Mucosa of descending colon (tissue), 3 donors: ENCODE data around the gene LGI2. TPM values are rescaled to one million over a fixed set of nuclear protein-coding genes. Genes with fewer than 3 reads are reported as not detected.

Experiments used
- ATAC-seq: fragments of 200-7000 bp; cut with Tn5 transposase; one replicate; pipeline ENCODE4 v1.9.1; 2020; ENCODE audit warnings: mild to moderate bottlenecking, moderate library complexity
- DNase-seq, 3 donors: peaks; one replicate each; pipeline ENCODE4 v3.0.0-alpha.2; 2020
- H3K36me3 ChIP-seq: fragments of 200-600 bp; one replicate; pipeline ENCODE4 v1.8.0; 2021; ENCODE audit warnings: low read depth, mild to moderate bottlenecking
- H3K4me1 ChIP-seq: fragments of 200-600 bp; one replicate; pipeline ENCODE4 v1.8.0; 2021; ENCODE audit warnings: low read depth, mild to moderate bottlenecking
- H3K4me3 ChIP-seq: fragments of 200-600 bp; one replicate; pipeline ENCODE4 v1.8.0; 2021; ENCODE audit warnings: mild to moderate bottlenecking
- H3K9me3 ChIP-seq: fragments of 200-600 bp; one replicate; pipeline ENCODE4 v1.8.0; 2021; ENCODE audit warnings: mild to moderate bottlenecking
- intact Hi-C, 2 donors: fragments of 100-400 bp; cut with DNase I in 1 of 2; cut with micrococcal nuclease in 1 of 2; formaldehyde crosslinking; loops; one replicate each; pipeline versions ENCODE4 v1.11.0 to v1.11.1; 2022; cut with DNase I, micrococcal nuclease
- total RNA-seq, 3 donors: library from RNA; stranded (reverse); fragmentation: NEBNext Ultra II Directional in 2 of 3; extraction: Animal tissue kit (Norgen Biotek cat#: 25700) in 2 of 3; gene quantifications; one replicate each; pipeline versions ENCODE4 v1.2.1 to v1.2.4, GENCODE V29; 2021 to 2023
- TF ChIP-seq, protein P1 (sequence below): fragments of 200-600 bp; IDR thresholded peaks from one replicate; pipeline ENCODE4 v1.8.0; 2022; ENCODE audit warnings: antibody characterized with exemption, mild to moderate bottlenecking
- donor health status: DM: no; HTN: no; CAD: no; lungs with moderate emphysema.
- donor health status: DM: no; HTN: no; CAD: no.
- donor health status: DM: no; HTN: yes; CAD: no.

The LGI2 gene
- total RNA-seq, 3 donors from 2014 or later, result 0.43 to 2.5 (median 0.53) TPM

DNA sequence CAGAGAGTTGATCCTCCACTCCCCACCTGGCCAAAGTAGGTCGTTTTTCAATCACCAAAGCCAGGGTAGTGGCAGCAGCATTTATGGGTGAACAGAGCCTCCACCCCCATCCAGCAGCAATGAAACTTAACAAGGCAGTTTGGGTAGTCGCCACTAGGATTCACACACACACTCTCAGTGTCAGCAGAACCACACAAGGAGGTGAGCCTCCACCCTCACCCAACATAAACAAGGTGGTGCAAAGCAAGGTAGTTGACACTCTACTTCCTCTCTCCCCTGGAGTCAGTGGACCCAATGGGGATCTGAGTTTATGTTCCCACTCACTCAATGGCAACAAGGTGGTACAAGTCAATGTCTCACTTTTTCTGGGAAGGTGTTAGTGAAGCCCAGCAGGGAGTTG lies 67.5 kb downstream of the LGI2 start:
- TF ChIP-seq, protein P1, sequence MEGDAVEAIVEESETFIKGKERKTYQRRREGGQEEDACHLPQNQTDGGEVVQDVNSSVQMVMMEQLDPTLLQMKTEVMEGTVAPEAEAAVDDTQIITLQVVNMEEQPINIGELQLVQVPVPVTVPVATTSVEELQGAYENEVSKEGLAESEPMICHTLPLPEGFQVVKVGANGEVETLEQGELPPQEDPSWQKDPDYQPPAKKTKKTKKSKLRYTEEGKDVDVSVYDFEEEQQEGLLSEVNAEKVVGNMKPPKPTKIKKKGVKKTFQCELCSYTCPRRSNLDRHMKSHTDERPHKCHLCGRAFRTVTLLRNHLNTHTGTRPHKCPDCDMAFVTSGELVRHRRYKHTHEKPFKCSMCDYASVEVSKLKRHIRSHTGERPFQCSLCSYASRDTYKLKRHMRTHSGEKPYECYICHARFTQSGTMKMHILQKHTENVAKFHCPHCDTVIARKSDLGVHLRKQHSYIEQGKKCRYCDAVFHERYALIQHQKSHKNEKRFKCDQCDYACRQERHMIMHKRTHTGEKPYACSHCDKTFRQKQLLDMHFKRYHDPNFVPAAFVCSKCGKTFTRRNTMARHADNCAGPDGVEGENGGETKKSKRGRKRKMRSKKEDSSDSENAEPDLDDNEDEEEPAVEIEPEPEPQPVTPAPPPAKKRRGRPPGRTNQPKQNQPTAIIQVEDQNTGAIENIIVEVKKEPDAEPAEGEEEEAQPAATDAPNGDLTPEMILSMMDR, result no peak
- Histone ChIP-seq H3K4me3 (no peak overlapping the region), H3K4me1 (no peaks in the 10 kb centered on the region), H3K9me3 (peaks cover 9% of the 10 kb centered on the region), H3K36me3 (no peaks in the 10 kb centered on the region)
- no peak for DNase-seq
- intact Hi-C loops, result no loop called here
- no peak for ATAC-seq

DNA sequence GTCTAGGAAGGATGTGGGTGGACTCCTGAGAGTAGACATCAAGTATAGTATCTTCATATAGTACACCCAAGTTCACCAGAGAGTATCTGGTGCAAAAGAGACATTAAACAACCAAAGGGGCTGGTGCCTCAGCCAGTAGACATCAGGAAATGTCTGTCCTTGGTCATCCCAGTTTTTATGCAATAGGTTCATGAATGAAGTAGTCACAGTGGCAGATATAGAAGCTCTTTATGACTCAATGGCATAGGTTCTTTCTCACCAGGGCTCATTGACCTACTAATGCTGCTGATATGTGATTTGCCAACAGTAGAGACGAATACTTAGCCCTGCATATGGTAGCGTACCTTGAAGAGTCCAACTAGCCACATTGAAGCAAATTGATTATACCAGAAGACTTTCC lies 72.9 kb downstream of the LGI2 start:
- TF ChIP-seq, protein P1, result no peak
- no peaks in the 10 kb centered on the region for H3K4me1 ChIP-seq
- no peak for DNase-seq
- H3K9me3 ChIP-seq, result no peaks in the 10 kb centered on the region
- intact Hi-C loops, result no loop called here
- no peak for ATAC-seq
- no peak overlapping the region for H3K4me3 ChIP-seq
- H3K36me3 ChIP-seq, result no peaks in the 10 kb centered on the region

DNA sequence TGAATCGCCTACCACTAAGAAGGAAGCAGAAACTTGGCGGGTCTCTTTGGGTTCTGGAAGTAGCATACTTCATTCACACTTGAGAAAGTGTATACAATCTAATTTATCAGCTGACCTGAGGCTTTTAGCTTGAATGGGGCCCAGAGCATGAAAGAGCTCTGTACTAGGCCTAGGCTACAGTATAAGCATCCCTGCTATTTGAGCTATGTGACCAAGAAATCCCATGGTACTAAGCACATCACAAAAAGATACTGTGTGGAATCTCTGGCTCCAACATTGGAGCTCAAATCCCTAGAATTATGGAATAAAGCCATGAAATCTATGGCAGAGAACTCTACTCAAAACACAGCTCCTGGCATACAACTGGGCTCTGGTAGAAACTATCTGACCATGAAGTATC lies 74.0 kb downstream of the LGI2 start:
- Histone ChIP-seq H3K4me1 (no peaks in the 10 kb centered on the region), H3K36me3 (no peaks in the 10 kb centered on the region), H3K9me3 (no peaks in the 10 kb centered on the region), H3K4me3 (no peak overlapping the region)
- TF ChIP-seq, protein P1, result no peak
- no peak for ATAC-seq
- no peak for DNase-seq
- intact Hi-C loops, result no loop called here

DNA sequence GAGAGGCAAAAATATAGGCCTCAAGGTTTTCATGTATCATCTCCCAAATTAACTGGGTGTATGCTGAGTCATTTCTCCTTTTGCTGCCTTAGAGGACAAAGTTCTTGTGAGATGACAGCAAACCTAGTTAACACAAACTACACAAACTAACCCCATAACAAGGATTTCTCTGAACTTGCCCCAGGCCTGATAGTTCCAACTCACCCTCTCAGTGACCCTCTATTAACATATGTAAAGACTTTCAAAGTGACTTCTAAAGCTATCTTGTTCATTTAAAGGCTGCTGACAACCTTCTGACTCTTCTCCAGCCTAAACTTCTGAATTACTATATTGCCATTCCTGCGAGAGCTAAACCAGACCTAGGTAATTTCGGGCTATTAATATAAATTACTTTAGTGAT lies 74.7 kb downstream of the LGI2 start:
- ATAC-seq, result no peak

DNA sequence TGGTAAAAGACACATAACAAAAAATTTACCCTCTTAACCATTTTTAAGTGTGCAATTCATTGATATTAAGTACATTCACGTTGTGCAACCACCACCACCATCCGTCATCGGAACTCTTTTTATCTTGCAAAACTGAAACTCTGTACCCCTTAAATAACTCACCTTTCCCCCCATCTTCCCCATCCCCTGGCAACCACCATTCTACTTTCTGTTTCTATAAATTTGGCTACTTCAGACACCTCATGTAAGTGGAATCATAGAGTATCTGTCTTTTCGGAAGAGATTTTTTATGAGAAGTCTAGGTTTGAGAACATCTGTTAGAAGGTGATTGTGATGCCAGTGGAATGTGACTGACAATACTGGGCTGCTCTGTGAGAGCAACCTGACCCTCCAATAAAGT lies 78.1 kb downstream of the LGI2 start:
- Histone ChIP-seq H3K4me1 (no peaks in the 10 kb centered on the region), H3K36me3 (no peaks in the 10 kb centered on the region), H3K4me3 (no peak overlapping the region), H3K9me3 (no peaks in the 10 kb centered on the region)
- intact Hi-C loops, result no loop called here
- ATAC-seq (no peak), DNase-seq (no peak)
- TF ChIP-seq, protein P1, result no peak

More for the DNA sequence above, 74.7 kb downstream of the LGI2 start:
- no peaks in the 10 kb centered on the region for H3K4me1 ChIP-seq
- H3K9me3 ChIP-seq, result no peaks in the 10 kb centered on the region
- intact Hi-C loops, result no loop called here
- H3K36me3 ChIP-seq, result no peaks in the 10 kb centered on the region
- DNase-seq, result no peak
- TF ChIP-seq, protein P1, result no peak
- no peak overlapping the region for H3K4me3 ChIP-seq

DNA sequence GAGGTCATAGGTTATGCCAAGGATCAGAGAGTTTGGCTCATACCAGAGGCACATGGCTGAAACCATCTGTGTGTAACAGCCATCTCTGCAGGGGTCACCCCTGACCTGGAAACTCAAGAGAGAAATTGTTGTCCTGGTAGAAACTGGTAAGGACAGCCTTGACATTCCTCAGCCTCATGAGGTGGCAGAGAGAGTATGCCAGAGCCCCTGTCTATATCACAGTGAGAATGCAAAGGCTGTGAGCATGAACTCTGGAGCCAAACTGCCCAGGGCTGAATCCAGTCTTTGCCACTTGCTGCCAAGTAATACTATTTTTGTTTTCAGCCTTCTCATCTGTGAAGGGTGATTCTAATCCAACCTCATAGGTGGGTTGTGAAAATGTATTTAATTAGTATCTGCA lies 80.8 kb downstream of the LGI2 start:
- intact Hi-C loops, result no loop called here
- Histone ChIP-seq H3K4me3 (no peak overlapping the region), H3K36me3 (no peaks in the 10 kb centered on the region), H3K9me3 (no peaks in the 10 kb centered on the region), H3K4me1 (no peaks in the 10 kb centered on the region)
- no peak for ATAC-seq
- TF ChIP-seq, protein P1, result no peak
- DNase-seq, result no peak
